Neutrophil (primary cell): ENCODE results near the gene JADE3.

Experiments
- H3K27ac ChIP-seq: fragments of 200-600 bp; sonication (generic); 2 replicates; pipeline ENCODE4 v1.5.1; 2016; ENCODE audit warnings: mild to moderate bottlenecking, moderate library complexity
- H3K27me3 ChIP-seq: fragments of 200-600 bp; sonication (generic); 2 replicates; pipeline ENCODE4 v1.6.0; 2016; ENCODE audit warnings: mild to moderate bottlenecking
- H3K36me3 ChIP-seq: fragments of 200-600 bp; sonication (generic); 2 replicates; pipeline ENCODE4 v1.5.1; 2017
- H3K4me1 ChIP-seq, 2 experiments: fragments of 200-600 bp in 1 of 2; sonication (generic) in 1 of 2; 1 replicate in 1 of 2; 2 replicates in 1 of 2; pipeline versions ENCODE4 v1.5.1 to v1.6.1; 2013 to 2016; ENCODE audit warnings: low read depth in 1 of 2, low read length in 1 of 2, mild to moderate bottlenecking in 1 of 2, moderate library complexity in 1 of 2; ENCODE audit not compliant: control insufficient read depth in 1 of 2, insufficient read depth in 1 of 2
- H3K4me3 ChIP-seq, 2 experiments: fragments of 200-600 bp in 1 of 2; sonication (generic) in 1 of 2; 1 replicate in 1 of 2; 2 replicates in 1 of 2; pipeline ENCODE4 v1.5.1; 2013 to 2016; ENCODE audit warnings: low read depth in 1 of 2, low read length in 1 of 2, mild to moderate bottlenecking in 1 of 2, moderate library complexity in 1 of 2
- H3K9me3 ChIP-seq: fragments of 200-600 bp; sonication (generic); 2 replicates; pipeline ENCODE4 v1.5.1; 2016
- TF ChIP-seq, protein P1 (sequence below): fragments of 200-600 bp; sonication (generic); IDR thresholded peaks from 2 replicates; pipeline ENCODE4 v1.5.1; 2016; ENCODE audit warnings: antibody characterized with exemption

JADE3 gene

DNA sequence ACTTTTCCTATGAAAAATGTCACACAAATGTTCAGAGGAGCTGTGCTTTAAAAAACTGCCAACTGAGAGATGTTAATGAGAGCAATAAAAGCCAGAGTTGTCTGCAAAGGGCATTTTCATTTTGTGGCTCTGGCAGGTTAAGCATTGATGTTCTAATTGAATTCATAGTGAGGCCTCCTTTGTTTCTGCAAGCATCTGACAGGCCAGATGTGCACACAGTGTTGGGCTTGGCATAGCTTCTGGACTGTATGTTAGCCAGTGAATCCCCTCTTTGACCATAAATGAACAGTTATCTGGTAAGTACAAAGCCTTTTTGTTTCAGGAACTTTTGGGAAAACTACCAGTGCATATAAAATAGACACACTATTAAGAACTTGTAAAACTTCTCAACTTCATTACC is 81.9 kb downstream of the JADE3 start:
- Histone ChIP-seq H3K4me3 (no peak overlapping the region), H3K4me1 (no peaks in the 10 kb centered on the region), H3K27ac (no peak overlapping the region), H3K36me3 (no peaks in the 10 kb centered on the region), H3K27me3 (no peaks in the 10 kb centered on the region), H3K9me3 (no peaks in the 10 kb centered on the region)
- TF ChIP-seq, protein P1, sequence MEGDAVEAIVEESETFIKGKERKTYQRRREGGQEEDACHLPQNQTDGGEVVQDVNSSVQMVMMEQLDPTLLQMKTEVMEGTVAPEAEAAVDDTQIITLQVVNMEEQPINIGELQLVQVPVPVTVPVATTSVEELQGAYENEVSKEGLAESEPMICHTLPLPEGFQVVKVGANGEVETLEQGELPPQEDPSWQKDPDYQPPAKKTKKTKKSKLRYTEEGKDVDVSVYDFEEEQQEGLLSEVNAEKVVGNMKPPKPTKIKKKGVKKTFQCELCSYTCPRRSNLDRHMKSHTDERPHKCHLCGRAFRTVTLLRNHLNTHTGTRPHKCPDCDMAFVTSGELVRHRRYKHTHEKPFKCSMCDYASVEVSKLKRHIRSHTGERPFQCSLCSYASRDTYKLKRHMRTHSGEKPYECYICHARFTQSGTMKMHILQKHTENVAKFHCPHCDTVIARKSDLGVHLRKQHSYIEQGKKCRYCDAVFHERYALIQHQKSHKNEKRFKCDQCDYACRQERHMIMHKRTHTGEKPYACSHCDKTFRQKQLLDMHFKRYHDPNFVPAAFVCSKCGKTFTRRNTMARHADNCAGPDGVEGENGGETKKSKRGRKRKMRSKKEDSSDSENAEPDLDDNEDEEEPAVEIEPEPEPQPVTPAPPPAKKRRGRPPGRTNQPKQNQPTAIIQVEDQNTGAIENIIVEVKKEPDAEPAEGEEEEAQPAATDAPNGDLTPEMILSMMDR = no peak

DNA sequence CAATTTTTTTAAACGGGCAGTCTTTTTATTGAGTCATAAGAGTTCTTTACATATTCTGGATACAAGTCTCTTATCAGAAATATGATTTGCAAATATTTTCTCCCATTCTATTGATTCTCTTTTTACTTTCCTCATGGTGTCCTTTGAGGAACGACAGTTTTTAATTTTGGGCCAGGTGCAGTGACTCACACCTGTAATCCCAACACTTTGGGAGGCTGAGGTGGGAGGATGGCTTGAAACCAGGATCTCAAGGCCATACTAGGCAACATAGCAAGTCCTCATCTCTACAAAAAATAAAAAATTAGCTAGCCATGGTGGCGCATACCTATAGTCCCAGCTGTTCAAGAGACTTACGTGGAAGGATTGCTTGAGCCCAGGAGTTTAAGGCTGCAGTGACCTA is 99.9 kb downstream of the JADE3 start:
- H3K4me1 ChIP-seq = no peaks in the 10 kb centered on the region
- H3K9me3 ChIP-seq = no peaks in the 10 kb centered on the region
- no peak overlapping the region for H3K4me3 ChIP-seq
- no peaks in the 10 kb centered on the region for H3K27me3 ChIP-seq
- H3K36me3 ChIP-seq = no peaks in the 10 kb centered on the region
- no peak overlapping the region for H3K27ac ChIP-seq
- TF ChIP-seq, protein P1 = no peak

DNA sequence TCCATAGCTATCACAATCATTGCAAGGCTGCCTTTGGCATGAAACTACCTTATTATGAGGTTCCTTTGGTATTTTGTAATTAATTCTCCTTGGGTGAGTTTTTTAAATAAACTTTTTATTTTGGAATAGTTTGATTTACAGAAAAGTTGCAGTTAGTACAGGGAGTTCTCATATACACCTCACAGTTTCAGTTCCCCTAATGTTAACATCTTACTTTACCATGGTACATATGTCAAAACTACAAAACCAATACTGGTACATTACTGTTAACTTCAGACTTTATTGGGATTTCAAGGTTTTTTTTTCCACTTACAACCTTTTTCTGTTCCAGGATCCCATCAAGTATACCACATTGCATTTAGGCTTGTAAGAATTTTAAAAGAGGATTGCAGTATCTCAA is 114.0 kb downstream of the JADE3 start:
- Histone ChIP-seq H3K27me3 (no peaks in the 10 kb centered on the region), H3K4me1 (no peaks in the 10 kb centered on the region), H3K4me3 (no peak overlapping the region), H3K27ac (no peak overlapping the region), H3K9me3 (no peaks in the 10 kb centered on the region), H3K36me3 (no peaks in the 10 kb centered on the region)
- TF ChIP-seq, protein P1 = no peak

DNA sequence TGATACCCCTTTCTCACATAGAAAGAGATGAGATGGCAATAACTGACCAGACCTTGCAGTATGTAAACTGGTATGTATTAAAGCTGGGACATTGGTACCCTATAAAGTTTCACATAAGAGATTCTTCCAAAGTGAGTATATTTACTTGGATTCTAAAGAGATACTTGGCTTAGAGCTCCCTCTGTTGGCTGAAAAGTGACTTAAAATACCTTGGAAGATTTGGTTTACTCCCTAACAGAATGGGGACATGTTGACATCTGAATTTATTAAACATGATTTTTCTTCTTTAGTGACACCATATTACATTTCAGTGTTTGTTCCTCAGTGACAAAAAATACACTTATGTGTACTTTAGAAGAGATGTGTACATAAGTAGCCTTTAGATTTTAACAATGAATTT is 118.1 kb downstream of the JADE3 start:
- no peaks in the 10 kb centered on the region for H3K27me3 ChIP-seq
- H3K4me3 ChIP-seq = no peak overlapping the region
- no peaks in the 10 kb centered on the region for H3K9me3 ChIP-seq
- H3K27ac ChIP-seq = no peak overlapping the region
- H3K4me1 ChIP-seq = no peaks in the 10 kb centered on the region
- TF ChIP-seq, protein P1 = no peak
- H3K36me3 ChIP-seq = no peaks in the 10 kb centered on the region

DNA sequence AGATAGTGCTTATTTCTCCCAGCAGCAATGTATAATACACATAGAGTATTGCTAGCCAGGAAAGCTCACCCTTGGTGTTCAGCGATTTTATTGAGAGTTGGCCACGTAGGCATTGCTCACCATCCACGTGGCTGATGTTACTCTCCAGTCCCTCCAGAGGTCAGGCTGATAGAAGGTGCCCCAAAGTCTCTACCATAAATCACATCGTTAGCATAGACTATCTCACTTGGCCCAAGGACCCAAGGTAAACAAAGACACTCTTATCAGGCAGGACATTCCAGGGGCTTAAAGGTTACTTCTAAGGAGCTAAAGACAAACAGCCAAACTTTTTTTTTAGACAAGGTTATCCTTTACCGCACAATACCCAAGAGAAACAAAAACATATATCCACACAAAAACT is 135.8 kb downstream of the JADE3 start:
- no peaks in the 10 kb centered on the region for H3K36me3 ChIP-seq
- TF ChIP-seq, protein P1 = no peak

More for the DNA sequence above, 135.8 kb downstream of the JADE3 start:
- Histone ChIP-seq H3K4me1 (no peaks in the 10 kb centered on the region), H3K9me3 (no peaks in the 10 kb centered on the region), H3K4me3 (no peak overlapping the region), H3K27me3 (no peaks in the 10 kb centered on the region), H3K27ac (no peak overlapping the region)
